ENCODE data around the gene RPS21.

Gene RPS21

GRCh38 chr20:62394248-62395245 lies 7.6 kb downstream of the RPS21 start:
- in situ Hi-C loops (cut with MboI; ENCODE audit: low sequenced_read_pairs), result no loop called here

DNA sequence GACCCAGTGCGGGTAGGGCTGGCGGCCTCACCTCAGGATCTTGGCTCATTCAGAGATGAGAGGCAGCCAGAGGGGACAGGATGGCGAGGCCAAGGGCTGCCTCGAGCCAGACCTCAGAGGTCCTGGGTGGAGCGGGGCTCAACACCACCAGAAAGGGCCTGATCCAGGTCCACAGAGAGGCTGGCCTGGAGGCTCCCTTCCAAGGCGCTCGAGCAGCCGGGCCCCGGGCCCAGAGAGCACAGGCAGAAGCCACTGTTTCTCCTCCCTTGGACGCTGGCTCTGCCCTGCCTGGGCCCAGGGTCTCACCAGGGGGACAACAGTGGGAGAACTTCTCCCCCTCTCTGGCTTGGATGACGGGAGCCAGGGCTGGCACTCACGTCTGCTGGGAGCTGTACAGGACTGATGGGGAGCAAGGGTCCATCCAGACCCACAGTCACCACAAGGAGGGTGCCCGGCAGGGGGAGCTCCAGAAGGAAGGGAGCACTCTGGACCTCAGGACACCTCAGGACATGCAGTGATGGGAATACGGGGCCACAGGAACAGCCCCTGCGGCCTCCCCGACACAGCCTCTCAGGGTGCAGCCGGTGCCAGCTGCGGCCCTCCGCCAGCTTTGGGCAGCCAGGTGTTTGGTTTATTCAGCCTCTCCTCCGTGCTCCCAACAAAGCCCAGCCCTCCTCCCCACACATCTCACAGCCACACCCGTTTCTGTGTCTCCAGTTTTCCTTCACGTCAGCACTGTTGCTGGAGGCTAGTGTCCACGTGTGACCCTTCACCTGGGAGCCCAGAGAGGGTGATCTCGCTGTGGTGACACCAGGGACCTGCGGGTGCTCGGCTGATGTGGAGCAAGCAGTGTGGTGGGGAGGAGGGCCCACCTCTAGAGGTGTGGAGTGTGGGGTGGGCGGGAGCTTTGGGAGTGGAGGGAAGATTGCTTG lies 8.7 kb downstream of the RPS21 start:
- in situ Hi-C loops (cut with MboI; ENCODE audit: low sequenced_read_pairs), result no loop called here

DNA sequence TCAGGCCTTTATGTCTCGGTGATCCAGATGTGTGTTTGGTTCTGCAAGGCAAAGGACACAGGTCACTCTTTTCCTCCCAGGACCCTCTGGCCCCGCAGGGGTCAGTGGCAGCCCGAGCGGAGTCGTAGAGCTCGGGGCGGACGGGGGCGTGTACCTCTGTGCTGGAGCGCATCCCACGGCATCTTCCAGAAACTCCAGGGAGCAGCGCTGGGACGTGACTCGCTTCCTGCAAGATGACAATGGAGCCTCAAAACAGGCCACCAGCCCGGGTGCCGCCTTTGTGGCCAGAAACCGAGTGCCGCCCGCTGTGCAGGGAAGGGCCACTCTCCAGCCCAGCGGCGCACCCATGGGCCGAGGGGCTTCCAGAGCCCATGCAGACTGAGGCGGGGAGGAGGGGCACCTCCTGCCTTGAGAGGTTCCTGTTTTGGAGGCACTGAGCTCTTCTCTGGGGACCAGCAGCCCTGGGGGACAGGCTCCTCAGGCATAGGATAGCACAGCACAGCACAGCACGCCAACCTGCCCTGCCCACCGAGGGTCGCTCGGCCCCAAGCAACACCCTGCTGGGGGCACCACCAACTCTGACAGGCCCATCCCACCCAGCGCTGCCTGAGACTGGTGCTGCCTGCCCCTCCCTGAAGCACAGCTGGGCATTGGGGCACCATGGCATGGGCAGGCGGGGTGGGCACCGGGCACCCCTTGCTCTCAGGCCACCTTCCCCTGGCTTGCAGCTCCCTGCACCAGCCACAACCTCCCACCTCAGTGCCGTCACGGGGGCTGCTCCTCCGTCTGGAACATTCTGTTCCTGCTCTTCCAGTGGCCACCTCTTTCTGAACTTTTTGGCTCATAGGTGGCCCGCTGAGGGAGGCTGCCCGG lies 9.7 kb downstream of the RPS21 start:
- in situ Hi-C loops (cut with MboI; ENCODE audit: low sequenced_read_pairs), result no loop called here

DNA sequence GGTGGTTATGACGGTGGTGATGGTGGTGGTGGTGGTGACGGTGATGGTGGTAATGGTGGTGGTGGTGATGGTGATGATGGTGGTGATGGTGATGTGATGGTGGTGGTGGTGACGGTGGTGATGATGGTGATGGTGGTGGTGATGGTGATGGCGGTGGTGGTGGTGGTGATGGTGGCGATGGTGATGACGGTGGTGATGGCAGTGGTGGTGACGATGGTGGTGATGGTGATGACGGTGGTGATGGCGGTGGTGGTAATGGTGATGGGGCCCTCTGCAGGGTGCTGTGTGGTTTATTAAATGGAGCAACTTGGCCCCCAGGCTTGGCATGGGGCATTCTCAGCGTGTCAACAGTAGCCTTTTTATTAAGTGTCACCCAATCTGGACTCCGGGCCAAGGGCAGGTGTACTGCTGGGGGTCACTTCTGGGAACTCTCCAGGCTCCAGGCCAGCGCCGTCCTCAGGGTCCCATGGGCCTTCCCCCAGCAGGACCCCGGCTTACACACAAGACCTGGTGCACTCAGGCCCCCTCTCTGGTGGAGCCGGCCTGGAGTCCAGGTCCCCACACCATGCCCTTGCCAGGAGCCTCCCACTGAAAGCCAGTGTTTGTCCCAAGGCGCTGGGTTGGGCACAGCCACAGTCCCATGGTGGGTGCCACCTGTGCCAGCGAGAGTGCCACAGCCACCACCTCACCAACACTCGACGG lies 11.4 kb downstream of the RPS21 start:
- in situ Hi-C loops (cut with MboI; ENCODE audit: low sequenced_read_pairs), result no loop called here

DNA sequence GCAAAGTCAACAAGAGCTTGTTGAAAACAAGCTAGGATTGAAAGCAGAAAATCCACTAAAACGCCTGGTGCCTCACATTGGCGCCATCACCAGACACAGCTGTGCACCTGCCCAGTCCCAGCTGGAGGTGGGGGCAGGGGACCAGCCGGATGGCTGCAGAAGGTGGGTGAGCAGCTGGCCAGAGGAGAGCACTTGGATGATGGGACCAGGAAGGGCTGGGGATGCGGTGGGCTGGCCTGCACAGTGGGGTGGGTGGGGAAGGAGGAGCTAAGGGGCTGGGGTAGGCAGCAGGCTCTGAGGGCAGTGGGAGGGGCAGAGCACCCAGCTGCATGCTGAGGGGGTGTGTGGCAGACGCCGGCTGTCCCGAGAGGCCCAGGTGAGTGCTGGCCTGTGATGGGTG lies 13.1 kb downstream of the RPS21 start:
- in situ Hi-C loops (cut with MboI; ENCODE audit: low sequenced_read_pairs), result no loop called here

- in situ Hi-C loops (cut with MboI; ENCODE audit: low sequenced_read_pairs), result no loop called here
Measured at GRCh38 chr20:62400541-62400940, 13.6 kb downstream of the RPS21 start.

DNA sequence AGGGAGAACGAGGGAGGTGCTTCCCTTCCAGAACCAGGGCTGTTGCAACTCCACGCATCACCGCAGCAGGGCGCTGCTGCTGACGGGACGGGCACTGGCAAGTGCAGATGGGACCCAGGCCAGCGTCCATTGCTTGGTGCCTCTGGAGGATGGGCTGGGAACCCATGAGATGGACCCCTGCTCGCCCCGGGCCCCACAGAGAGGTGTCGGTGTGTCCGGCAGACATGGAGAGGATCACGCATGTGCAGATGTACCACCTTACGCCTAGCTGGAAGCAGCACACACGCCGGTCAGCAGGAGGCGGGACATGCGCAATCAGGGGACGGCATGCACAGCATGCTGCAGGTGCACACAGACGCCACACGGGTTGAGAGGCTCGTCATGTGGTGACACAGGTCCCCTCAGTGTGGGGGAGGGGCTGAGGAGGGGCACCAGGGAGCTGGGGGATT lies 14.5 kb downstream of the RPS21 start:
- in situ Hi-C loops (cut with MboI; ENCODE audit: low sequenced_read_pairs), result no loop called here

GRCh38 chr20:62402456-62403150 lies 15.7 kb downstream of the RPS21 start:
- in situ Hi-C loops (cut with MboI; ENCODE audit: low sequenced_read_pairs), result no loop called here

DNA sequence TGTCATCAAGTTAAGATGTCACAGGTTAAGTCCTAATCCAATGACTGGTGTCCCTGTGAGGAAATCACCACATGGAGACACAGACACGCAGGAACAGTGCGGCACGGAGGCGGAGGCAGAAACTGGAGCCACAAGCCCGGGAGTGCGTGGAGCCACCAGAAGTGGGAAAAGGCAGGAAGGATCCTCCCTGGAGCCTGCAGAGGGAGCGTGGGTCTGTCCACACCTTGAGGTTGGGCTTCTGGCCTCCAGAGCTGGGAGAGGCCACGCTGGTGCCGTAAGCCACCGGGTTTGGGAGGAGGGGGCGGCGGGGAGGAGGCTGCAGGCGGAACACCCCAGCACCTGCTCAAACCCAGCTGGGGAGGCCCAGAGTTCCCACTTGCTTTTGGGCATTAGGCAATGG lies 16.4 kb downstream of the RPS21 start:
- in situ Hi-C loops (cut with MboI; ENCODE audit: low sequenced_read_pairs), result no loop called here

- in situ Hi-C loops (cut with MboI; ENCODE audit: low sequenced_read_pairs), result no loop called here
Measured at GRCh38 chr20:62404112-62404665, 17.3 kb downstream of the RPS21 start.

DNA sequence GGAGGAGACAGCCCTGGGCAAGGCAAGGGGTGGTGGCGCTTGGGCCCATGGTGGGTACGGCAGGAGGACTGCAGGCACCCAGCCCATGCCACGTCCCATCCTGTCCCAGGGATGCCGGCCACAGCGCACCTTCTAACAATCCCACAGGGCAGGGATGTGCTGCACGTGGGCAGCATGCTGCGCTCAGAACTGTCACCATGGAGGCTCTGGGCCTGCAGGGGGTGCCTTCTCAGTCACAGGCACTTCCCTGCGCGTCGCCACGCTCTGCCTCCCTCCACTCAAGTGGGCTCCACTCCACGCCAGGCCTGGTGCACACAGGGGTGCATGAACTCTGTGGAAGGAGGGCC lies 17.8 kb downstream of the RPS21 start:
- in situ Hi-C loops (cut with MboI; ENCODE audit: low sequenced_read_pairs), result no loop called here

DNA sequence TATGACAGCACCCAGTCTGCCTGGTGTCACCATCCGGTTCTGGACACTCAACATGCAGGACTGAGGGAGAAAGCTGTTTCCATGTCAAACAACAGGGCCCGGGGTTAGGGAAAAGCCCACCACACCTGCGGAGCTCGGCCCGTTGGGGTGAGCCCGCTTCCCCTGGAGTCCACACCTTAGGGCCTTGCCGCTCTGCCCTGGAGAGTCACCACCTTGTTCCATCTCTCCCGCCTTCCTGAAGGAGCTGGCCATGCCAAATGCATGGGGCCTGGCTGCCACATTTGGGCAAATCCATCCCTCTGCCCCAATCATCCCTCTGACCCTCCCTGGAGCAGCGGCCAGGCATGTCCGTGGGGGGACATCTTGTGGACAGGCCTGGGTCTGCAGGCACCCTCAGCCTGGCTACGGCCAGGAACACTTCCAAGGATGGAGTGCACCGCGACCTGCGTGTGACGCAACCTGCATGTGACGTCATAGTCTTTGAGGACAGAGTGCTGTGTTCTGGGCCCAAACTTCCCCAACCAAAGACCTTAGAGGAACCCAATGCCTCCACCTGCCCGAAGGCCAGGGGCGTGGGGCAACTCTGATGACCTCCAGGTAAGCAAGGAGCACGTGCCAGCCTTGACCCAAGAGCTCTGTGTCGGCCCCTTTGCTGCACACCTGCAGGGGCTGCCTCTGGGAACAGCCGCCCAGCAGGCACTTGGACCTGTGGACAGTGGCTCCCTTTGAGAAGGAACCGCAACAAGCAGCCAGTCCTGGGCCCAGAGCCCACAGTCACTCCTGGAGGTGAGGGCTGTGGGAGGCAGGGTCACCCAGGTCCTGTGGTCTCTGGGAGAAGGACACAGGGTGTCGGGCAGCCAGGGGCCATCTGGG lies 18.4 kb downstream of the RPS21 start:
- in situ Hi-C loops (cut with MboI; ENCODE audit: low sequenced_read_pairs), result no loop called here

DNA sequence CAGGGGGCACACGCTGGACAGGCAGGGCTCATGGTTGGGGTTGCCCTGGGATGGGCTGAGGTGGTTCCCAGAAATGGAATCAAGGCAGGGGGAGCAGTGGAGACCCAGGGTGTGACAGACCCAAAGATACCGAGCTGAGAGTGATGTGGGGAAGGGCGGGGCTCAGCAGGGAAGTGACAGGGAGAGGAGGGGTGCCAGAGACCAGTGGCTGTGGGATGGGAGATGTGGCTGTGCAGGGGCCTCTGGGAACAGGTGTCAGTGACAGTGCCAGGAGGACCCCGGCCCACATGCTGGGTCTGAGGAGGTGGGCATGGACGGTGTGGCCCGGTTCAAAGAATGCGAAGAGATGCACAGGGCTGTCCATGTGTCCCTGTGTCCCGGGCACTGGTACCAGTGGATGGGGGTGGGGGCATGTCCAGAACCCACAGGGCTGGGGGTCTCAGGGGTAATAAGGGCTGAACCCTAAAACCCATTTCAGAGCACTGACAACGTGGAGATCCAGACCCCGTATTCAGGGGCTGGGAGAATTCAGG lies 19.1 kb downstream of the RPS21 start:
- in situ Hi-C loops (cut with MboI; ENCODE audit: low sequenced_read_pairs), result no loop called here

- in situ Hi-C loops (cut with MboI; ENCODE audit: low sequenced_read_pairs), result no loop called here
Measured at GRCh38 chr20:62406635-62407176, 19.8 kb downstream of the RPS21 start.

DNA sequence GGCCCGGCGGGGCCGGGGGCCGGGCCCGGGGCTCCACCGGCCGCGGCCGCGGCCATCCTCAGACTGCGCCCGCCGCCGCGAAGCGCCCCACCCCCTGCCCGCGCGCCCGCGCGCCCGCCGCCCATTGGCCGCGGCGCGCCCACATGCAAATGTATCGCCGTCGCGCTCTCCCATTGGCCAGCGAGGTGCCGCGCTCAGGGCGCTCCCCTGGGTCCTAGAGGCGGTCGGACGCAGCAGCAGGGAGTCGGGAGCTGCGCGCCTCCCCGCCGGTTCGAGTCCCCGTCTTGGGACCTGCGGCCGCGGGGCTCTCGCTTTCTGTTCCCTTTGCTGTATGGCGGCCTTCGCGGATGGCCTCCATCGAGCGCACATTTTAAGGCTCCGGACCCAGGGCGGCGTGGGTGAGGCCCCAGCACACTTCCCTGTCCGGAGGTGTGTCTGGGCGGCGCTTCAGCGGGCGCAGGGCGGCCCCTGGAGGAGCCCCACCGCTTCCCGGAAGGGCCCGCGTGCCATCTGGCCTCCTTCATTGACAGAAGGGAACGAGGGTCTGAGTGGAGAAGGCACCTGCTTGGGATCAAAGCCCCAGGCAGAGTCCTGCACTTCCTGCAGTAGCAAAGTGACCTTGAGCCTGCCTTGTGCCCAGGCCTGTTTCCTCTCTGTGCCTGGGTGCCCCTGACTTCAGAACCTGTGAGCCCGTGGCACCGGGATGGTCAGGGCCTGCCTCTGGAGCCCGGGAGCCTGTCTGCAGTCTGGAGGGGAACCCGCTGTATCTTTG lies 20.5 kb downstream of the RPS21 start, which contains the start of gene CABLES2:
Gene CABLES2 (minus strand): TSS at position 65 of the 772 bp plus-strand sequence. CDS start 9 bp downstream, at position 56.
- in situ Hi-C loops (cut with MboI; ENCODE audit: low sequenced_read_pairs), result no loop called here

DNA sequence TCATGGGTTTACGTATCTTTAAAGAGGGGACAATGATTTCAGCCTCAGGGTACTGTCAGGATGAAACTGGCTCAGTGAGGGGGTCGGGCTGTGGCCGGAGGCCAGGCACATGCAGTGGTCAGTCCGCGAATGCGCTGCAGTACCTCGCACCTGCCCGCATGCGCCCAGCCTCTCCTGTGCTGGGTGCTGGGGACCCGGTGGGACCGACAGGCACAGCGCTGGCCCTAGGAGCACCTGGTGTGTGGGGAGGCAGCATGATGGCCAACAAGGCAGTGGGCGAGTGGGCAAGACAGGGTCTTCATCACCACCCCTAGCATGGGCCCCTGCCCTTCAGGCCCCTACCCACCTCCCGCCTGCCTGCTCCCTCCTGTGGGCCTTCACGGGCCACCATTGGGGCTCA lies 21.2 kb downstream of the RPS21 start:
- in situ Hi-C loops (cut with MboI; ENCODE audit: low sequenced_read_pairs), result no loop called here

GRCh38 chr20:62408640-62409039 lies 21.7 kb downstream of the RPS21 start:
- in situ Hi-C loops (cut with MboI; ENCODE audit: low sequenced_read_pairs), result no loop called here
